ENCODE results near the gene CHD9. TPM values are rescaled to one million over a fixed set of nuclear protein-coding genes. Genes with fewer than 3 reads are reported as not detected.
"Not testable (repeated sequence)": the region's sequence is repeated elsewhere in the genome, so short reads cannot be mapped to it uniquely, and the experiment has no call there.

Gene CHD9
- total RNA-seq, 4 donors from 2014 or later, result 45.2 to 64.0 (median 49.5) TPM

- DNase-seq (ENCODE audit: extremely low spot score), result no peak
- intact Hi-C loops (cut with DNase I), result no loop called here
- Histone ChIP-seq H3K4me3 (no peak overlapping the region), H3K27me3 (no peaks in the 10 kb centered on the region), H3K27ac (replicated peaks in 1 of 4) (no peak overlapping the region), H3K36me3 (no peaks in the 10 kb centered on the region), H3K9me3 (no peaks in the 10 kb centered on the region), H3K4me1 (no peaks in the 10 kb centered on the region)
- 86% methylated on average over 3 of the region's 3 CpGs for WGBS
- no peak for TF ChIP-seq CTCF (IDR thresholded peaks at IDR 0.05)
- no peak for TF ChIP-seq POLR2AphosphoS5 (IDR thresholded peaks at IDR 0.05)
- TF ChIP-seq EP300 (IDR thresholded peaks at IDR 0.05), result no peak
- TF ChIP-seq POLR2A (IDR thresholded peaks at IDR 0.05; ENCODE audit: low read depth), result no peak
Measured at GRCh38 chr16:53035176-53035942, 19.4 kb upstream of the CHD9 start.

- intact Hi-C loops (cut with DNase I), result no loop called here
- no peak overlapping the region for H3K27ac ChIP-seq (replicated peaks in 1 of 4)
- H3K9me3 ChIP-seq, result no peaks in the 10 kb centered on the region
- TF ChIP-seq POLR2A (IDR thresholded peaks at IDR 0.05; ENCODE audit: low read depth) (no peak), CTCF (IDR thresholded peaks at IDR 0.05) (no peak), EP300 (IDR thresholded peaks at IDR 0.05) (no peak), POLR2AphosphoS5 (IDR thresholded peaks at IDR 0.05) (no peak)
- WGBS, result 82% methylated on average over 6 of the region's 6 CpGs
- no peaks in the 10 kb centered on the region for H3K36me3 ChIP-seq
- H3K4me3 ChIP-seq, result no peak overlapping the region
- no peaks in the 10 kb centered on the region for H3K27me3 ChIP-seq
- H3K4me1 ChIP-seq, result peaks cover 1 to 5% (median 2%) of the 10 kb centered on the region in 4 donors
- DNase-seq (ENCODE audit: extremely low spot score), result no peak
Measured at GRCh38 chr16:53036066-53036465, 18.7 kb upstream of the CHD9 start.

GRCh38 chr16:53036711-53037110 lies 18.1 kb upstream of the CHD9 start:
- H3K27ac ChIP-seq (replicated peaks in 1 of 4); DNase-seq (ENCODE audit: extremely low spot score); intact Hi-C loops (cut with DNase I); H3K4me1 ChIP-seq; H3K27me3 ChIP-seq; H3K36me3 ChIP-seq; H3K4me3 ChIP-seq; H3K9me3 ChIP-seq: not testable (repeated sequence)
- WGBS, result 85% methylated on average over 6 of the region's 6 CpGs

- Histone ChIP-seq H3K36me3 (no peaks in the 10 kb centered on the region), H3K4me1 (peaks cover 17 to 37% (median 34%) of the 10 kb centered on the region in 4 donors), H3K4me3 (no peak overlapping the region), H3K27ac (replicated peaks in 1 of 4) (peak overlapping the region in 3 of 4 donors; percentile 47 to 71 (median 66)), H3K27me3 (peaks cover 0 to 20% (median 0%) of the 10 kb centered on the region in 4 donors), H3K9me3 (no peaks in the 10 kb centered on the region)
- TF ChIP-seq POLR2AphosphoS5 (IDR thresholded peaks at IDR 0.05) (no peak), CTCF (IDR thresholded peaks at IDR 0.05) (no peak)
- intact Hi-C loops (cut with DNase I), result no loop called here
- WGBS, result 90% methylated on average over 1 of the region's 1 CpG
- DNase-seq (ENCODE audit: extremely low spot score), result no peak
Measured at GRCh38 chr16:53040788-53041187, 14.0 kb upstream of the CHD9 start.

- WGBS, result 40% methylated on average over 4 of the region's 4 CpGs
- peak; percentile 9 to 33 for TF ChIP-seq POLR2AphosphoS5 (IDR thresholded peaks at IDR 0.05)
- TF ChIP-seq POLR2A (IDR thresholded peaks at IDR 0.05; ENCODE audit: low read depth), result no peak
- Histone ChIP-seq H3K4me1 (peaks cover 17 to 37% (median 34%) of the 10 kb centered on the region in 4 donors), H3K27me3 (peaks cover 0 to 27% (median 0%) of the 10 kb centered on the region in 4 donors), H3K36me3 (no peaks in the 10 kb centered on the region), H3K9me3 (no peaks in the 10 kb centered on the region), H3K4me3 (no peak overlapping the region), H3K27ac (replicated peaks in 1 of 4) (peak overlapping the region; percentile 29 to 71 (median 56))
- intact Hi-C loops (cut with DNase I), result no loop called here
- DNase-seq (ENCODE audit: extremely low spot score), result no peak
Measured at GRCh38 chr16:53041320-53042051, 13.3 kb upstream of the CHD9 start.
